HCT116 (cell line): ENCODE data around the gene SULT2B1. TPM values are rescaled to one million over a fixed set of nuclear protein-coding genes. Genes with fewer than 3 reads are reported as not detected.

ENCODE experiments used
- ATAC-seq: fragments of 200-7000 bp; cut with Tn5 transposase; 2 replicates; pipeline ENCODE4 v1.9.1; 2020; ENCODE audit warnings: mild to moderate bottlenecking, moderate library complexity
- BruUV-seq: library from RNA; stranded (reverse); fragments of 400-500 nt; replicated peaks from 2 replicates; lab custom pipeline; 2021; lab: Mats Ljungman, UMichigan
- CTCF ChIA-PET: fragments of 300-600 bp; sonication (Branson Sonifier 250); formaldehyde crosslinking; loops from one replicate; lab custom pipeline; 2021; ENCODE audit warnings: antibody characterized with exemption; lab: Charles Lee
- POLR2A ChIA-PET: fragments of 300-600, 350-600 bp; sonication (Branson Sonifier 250); formaldehyde crosslinking; loops from one replicate; lab custom pipeline; 2021; ENCODE audit warnings: antibody characterized with exemption; lab: Charles Lee
- RAD21 ChIA-PET, 2 experiments: fragments of 300-600 bp; sonication (Branson Sonifier 250); formaldehyde crosslinking; loops; one replicate each; lab custom pipeline; 2023; ENCODE audit warnings: low total read pairs in 2 of 2; ENCODE audit not compliant: uncharacterized antibody in 2 of 2, unreplicated experiment in 2 of 2, low non-redundant PET in 1 of 2; lab: Charles Lee
- DNase-seq: peaks from one replicate; pipeline ENCODE4 v3.0.0-alpha.2; 2010; ENCODE audit warnings: low read depth, low spot score
- H2AFZ ChIP-seq: fragments of 200-600 bp; shearing (Covaris generic), sonication (generic); 2 replicates; pipeline ENCODE4 v1.6.1; 2017; ENCODE audit warnings: low read depth, mixed run types, mixed read lengths, antibody characterized with exemption, low read length; ENCODE audit not compliant: poor library complexity, severe bottlenecking
- H3K27ac ChIP-seq: 2 replicates; pipeline ENCODE4 v1.5.1; 2012; ENCODE audit warnings: low read depth, low read length
- H3K27me3 ChIP-seq: fragments of 200-600 bp; sonication (generic); 2 replicates; pipeline ENCODE4 v1.6.1; 2016; ENCODE audit warnings: mixed run types, low read length, mixed read lengths; ENCODE audit not compliant: insufficient read depth
- H3K36me3 ChIP-seq, 2 experiments: fragments of 200-500 bp in 1 of 2; fragments of 200-600 bp in 1 of 2; sonication (Bioruptor generic) in 1 of 2; sonication (generic) in 1 of 2; 2 replicates each; pipeline versions ENCODE4 v1.5.1 to v1.6.1; 2014 to 2016; ENCODE audit warnings: low read length in 2 of 2, inconsistent platforms in 1 of 2, mixed read lengths in 1 of 2, mixed run types in 1 of 2; ENCODE audit not compliant: insufficient read depth in 2 of 2, control insufficient read depth in 1 of 2
- H3K4me1 ChIP-seq, 2 experiments: fragments of 200-600 bp in 1 of 2; sonication (generic) in 1 of 2; 2 replicates each; pipeline versions ENCODE4 v1.5.1 to v1.6.1; 2012 to 2017; ENCODE audit warnings: low read length in 2 of 2, inconsistent platforms in 1 of 2, mild to moderate bottlenecking in 1 of 2, mixed read lengths in 1 of 2, mixed run types in 1 of 2, moderate library complexity in 1 of 2; ENCODE audit not compliant: insufficient read depth in 2 of 2, control insufficient read depth in 1 of 2
- H3K4me2 ChIP-seq: fragments of 200-600 bp; sonication (generic); 2 replicates; pipeline ENCODE4 v1.6.1; 2017; ENCODE audit warnings: mixed run types, low read length, mixed read lengths
- H3K4me3 ChIP-seq, 2 experiments: fragments of 200-600 bp in 1 of 2; sonication (generic) in 1 of 2; replicated peaks in 1 of 2; 2 replicates each; pipeline ENCODE4 v1.5.1; 2011 to 2016; ENCODE audit warnings: low read length in 2 of 2, control low read depth in 1 of 2, low read depth in 1 of 2, mild to moderate bottlenecking in 1 of 2, mixed read lengths in 1 of 2, mixed run types in 1 of 2
- H3K79me2 ChIP-seq: fragments of 200-600 bp; sonication (generic); 2 replicates; pipeline ENCODE4 v1.6.1; 2017; ENCODE audit warnings: mild to moderate bottlenecking, mixed run types, low read length, moderate library complexity, mixed read lengths; ENCODE audit not compliant: insufficient read depth
- H3K9ac ChIP-seq: fragments of 200-600 bp; sonication (generic); 2 replicates; pipeline ENCODE4 v1.6.1; 2016; ENCODE audit warnings: low read length, mixed read lengths
- H3K9me2 ChIP-seq: fragments of 200-600 bp; sonication (generic), shearing (Covaris generic); 2 replicates; pipeline ENCODE4 v1.6.1; 2017; ENCODE audit warnings: mixed run types, mild to moderate bottlenecking, moderate library complexity; ENCODE audit not compliant: insufficient read depth
- H3K9me3 ChIP-seq, 2 experiments: fragments of 200-500 bp in 1 of 2; fragments of 200-600 bp in 1 of 2; sonication (Bioruptor generic) in 1 of 2; sonication (generic) in 1 of 2; 2 replicates each; pipeline ENCODE4 v1.6.1; 2014 to 2017; ENCODE audit warnings: low read length in 2 of 2, mixed read lengths in 2 of 2, inconsistent platforms in 1 of 2, low read depth in 1 of 2, mild to moderate bottlenecking in 1 of 2, mixed run types in 1 of 2, moderate library complexity in 1 of 2; ENCODE audit not compliant: control insufficient read depth in 1 of 2, insufficient read depth in 1 of 2
- H4K20me1 ChIP-seq: fragments of 200-600 bp; sonication (generic), shearing (Covaris generic); 2 replicates; pipeline ENCODE4 v1.6.1; 2017; ENCODE audit warnings: mixed run types, mild to moderate bottlenecking, moderate library complexity; ENCODE audit not compliant: insufficient read depth
- EZH2 ChIP-seq: fragments of 200-600 bp; sonication (generic); IDR thresholded peaks from 2 replicates; pipeline ENCODE4 v1.6.1; 2017; ENCODE audit warnings: antibody characterized with exemption, mixed run types
- EZH2phosphoT487 ChIP-seq: fragments of 200-600 bp; IDR thresholded peaks from 2 replicates; pipeline ENCODE4 v1.6.1; 2018; ENCODE audit warnings: antibody characterized with exemption, borderline replicate concordance
- JUND ChIP-seq: IDR thresholded peaks from 2 replicates; pipeline ENCODE4 v1.6.1; 2012
- POLR2A ChIP-seq: IDR thresholded peaks from 2 replicates; pipeline ENCODE4 v1.7.0; 2011; ENCODE audit warnings: borderline replicate concordance; ENCODE audit not compliant: insufficient read depth, insufficient read length; ENCODE audit errors: extremely low read depth
- POLR2AphosphoS5 ChIP-seq: IDR thresholded peaks from 2 replicates; pipeline ENCODE4 v1.6.1; 2011; ENCODE audit warnings: mild to moderate bottlenecking, low read depth, low read length, moderate library complexity
- RAD21 ChIP-seq: IDR thresholded peaks from 2 replicates; pipeline ENCODE4 v1.6.1; 2012; ENCODE audit warnings: low read depth, mild to moderate bottlenecking
- SP1 ChIP-seq: IDR thresholded peaks from 2 replicates; pipeline ENCODE4 v1.6.1; 2012; ENCODE audit warnings: low read depth
- TCF7L2 ChIP-seq: IDR thresholded peaks from 2 replicates; pipeline ENCODE4 v1.7.0; 2011; ENCODE audit warnings: borderline replicate concordance, inconsistent platforms; ENCODE audit not compliant: insufficient read depth, insufficient read length; ENCODE audit errors: extremely low read depth
- YY1 ChIP-seq: IDR thresholded peaks from 2 replicates; pipeline ENCODE4 v1.6.1; 2011; ENCODE audit warnings: low read length, low read depth, moderate library complexity, mild to moderate bottlenecking; ENCODE audit not compliant: insufficient replicate concordance; ENCODE audit errors: extremely low read depth
- intact Hi-C: fragments of 100-400 bp; cut with micrococcal nuclease; formaldehyde crosslinking; loops from 2 replicates; pipeline ENCODE4 v1.10.0; 2022
- total RNA-seq: library from RNA; stranded (reverse); gene quantifications from one replicate; pipeline ENCODE4 v1.2.1, GENCODE V29; 2021; ENCODE audit not compliant: unreplicated experiment
- TF ChIP-seq, protein P1 (sequence below), 3 experiments: fragments of 200-600 bp in 1 of 3; sonication (generic) in 1 of 3; IDR thresholded peaks in 2 of 3; conservative IDR thresholded peaks in 1 of 3; 2 replicates each; pipeline ENCODE4 v1.5.1; 2012 to 2017; ENCODE audit warnings: low read depth in 2 of 3, low read length in 2 of 3, antibody characterized with exemption in 1 of 3, borderline replicate concordance in 1 of 3, control low read depth in 1 of 3, mild to moderate bottlenecking in 1 of 3, mixed read lengths in 1 of 3, mixed run types in 1 of 3, moderate library complexity in 1 of 3; ENCODE audit not compliant: insufficient read depth in 1 of 3
- TF ChIP-seq, protein P2 (sequence below): IDR thresholded peaks from 2 replicates; pipeline ENCODE4 v1.6.1; 2012
- TF ChIP-seq, protein P3 (sequence below): IDR thresholded peaks from 2 replicates; pipeline ENCODE4 v1.6.1; 2011; ENCODE audit warnings: mild to moderate bottlenecking, low read length, moderate library complexity; ENCODE audit not compliant: insufficient replicate concordance; ENCODE audit errors: extremely low read depth

The SULT2B1 gene
- total RNA-seq, 1 experiment from 2014 or later, result 4.8 TPM

DNA sequence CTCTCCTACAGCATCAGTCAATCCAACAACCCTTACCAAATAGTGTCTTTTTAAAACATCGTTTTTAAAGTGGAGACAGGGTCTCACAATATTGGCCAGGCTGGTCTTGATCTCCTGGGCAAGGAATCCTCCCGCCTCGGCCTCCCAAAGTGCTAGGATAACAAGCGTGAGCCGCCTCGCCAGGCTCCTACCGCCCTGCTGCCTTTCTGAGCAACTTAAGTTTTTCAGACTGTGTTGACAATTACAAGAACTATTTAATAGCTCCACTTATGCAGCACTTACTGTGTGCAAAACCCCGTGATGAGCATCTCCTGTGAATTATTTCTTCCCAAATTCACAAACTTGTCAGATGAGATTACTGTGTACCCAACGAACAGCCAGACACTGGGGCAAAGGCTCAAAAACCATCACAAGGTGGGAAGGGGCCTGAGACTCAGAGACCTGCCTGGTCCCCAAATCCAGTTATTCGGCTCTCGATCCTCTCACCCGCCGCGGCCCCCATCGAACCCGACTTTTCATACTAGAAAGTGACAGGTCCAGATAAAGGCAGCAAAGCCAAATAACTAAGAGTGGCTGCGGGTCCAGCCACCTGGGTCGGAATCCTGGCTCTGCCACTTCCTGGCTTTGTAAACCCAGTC, 66.4 kb downstream of the SULT2B1 start:
- CTCF ChIA-PET, result interaction anchor here (0.6 to 1.3 kb wide), 9 partner anchors 10 to 1428 kb away, joined by 3 to 9 read pairs (median 4); partner anchors contain the start of gene CA11
- intact Hi-C loops, result no loop called here

DNA sequence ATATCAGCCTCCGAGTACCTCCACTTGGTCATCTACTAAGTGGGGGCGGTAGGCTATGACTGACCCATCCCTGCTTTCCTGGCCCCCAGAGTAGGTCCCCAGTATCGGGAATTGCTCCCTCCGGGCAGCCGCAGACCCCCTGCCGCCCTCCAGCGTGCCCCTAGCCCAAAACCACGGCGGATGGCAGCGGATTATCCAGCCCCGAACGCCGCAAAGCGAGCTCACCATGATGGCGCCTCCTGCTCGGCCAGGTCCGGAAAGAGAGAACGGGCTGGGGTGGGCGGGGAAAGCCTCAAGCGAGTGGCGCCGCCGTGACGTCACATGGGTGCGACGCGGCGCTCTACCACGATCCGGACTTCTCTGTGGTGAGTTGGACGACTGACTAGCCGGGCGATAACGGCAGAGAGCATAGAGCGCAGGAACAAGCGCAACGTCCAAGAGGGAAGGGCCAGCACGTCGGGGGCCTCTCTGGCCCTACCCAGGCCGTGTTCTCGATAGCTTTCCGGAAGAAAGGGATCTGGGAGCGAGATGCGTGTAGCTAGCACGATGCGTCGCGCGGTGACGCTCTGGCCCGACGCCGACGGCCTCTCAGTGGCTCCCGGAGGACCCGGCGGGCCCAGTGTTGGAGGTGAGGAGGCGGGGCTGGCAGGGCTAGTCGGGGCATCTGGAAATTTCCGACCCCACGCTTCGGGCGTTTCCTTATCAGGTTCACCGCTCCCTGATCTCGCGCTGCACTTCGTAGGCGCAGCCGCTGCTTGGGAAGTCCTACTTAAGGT, 67.1 kb downstream of the SULT2B1 start, which contains the start of the genes RPL18 and SPHK2:
Gene RPL18 (minus strand): TSS at position 263 of the 776 bp plus-strand sequence. CDS start 35 bp downstream, at position 228.
Gene SPHK2 (plus strand): TSS at position 591 of the 776 bp plus-strand sequence. CDS start 1,009 bp downstream, outside the sequence.
- H3K27ac ChIP-seq, result peak within 1 kb of the TSS; percentile 86
- CTCF ChIA-PET, result interaction anchor here (0.6 to 1.3 kb wide), 10 partner anchors 9 to 1429 kb away, joined by 3 to 9 read pairs (median 4); partner anchors contain the start of gene CA11
- H3K4me2 ChIP-seq, result peak within 1 kb of the TSS; percentile 87
- peaks cover 20 to 37% of the 10 kb centered on the region in 2 experiments for H3K36me3 ChIP-seq
- H2AFZ ChIP-seq, result no peak within 1 kb of the TSS
- H4K20me1 ChIP-seq, result peaks cover 34% of the 10 kb centered on the region; the same call in 1 of the 2 replicates
- ATAC-seq (peak; percentile 78), DNase-seq (peak; percentile 99)
- intact Hi-C loops, result no loop called here
- peak within 1 kb of the TSS; percentile 99 for H3K9ac ChIP-seq
- H3K79me2 ChIP-seq, result peaks cover 55% of the 10 kb centered on the region
- peaks cover 38 to 56% of the 10 kb centered on the region in 2 experiments for H3K4me1 ChIP-seq
- H3K9me2 ChIP-seq, result no peaks in the 10 kb centered on the region
- RAD21 ChIA-PET, result interaction anchor here in 1 of 2 experiments (0.7 to 1.0 kb wide), 3 partner anchors 11 to 117 kb away, joined by 3 read pairs; no protein-coding TSS in a partner anchor
- H3K27me3 ChIP-seq, result no peaks in the 10 kb centered on the region
- no peaks in the 10 kb centered on the region for H3K9me3 ChIP-seq
- no TSS peak for BruUV-seq
- H3K4me3 ChIP-seq, result peak within 1 kb of the TSS; percentile 56 to 93
- POLR2A ChIA-PET, result interaction anchor here (0.6 to 2.4 kb wide), 34 partner anchors 9 to 374 kb away, joined by 3 to 31 read pairs (median 5); partner anchors contain the start of genes CA11, DBP, GYS1 and KDELR1
- peak; percentile 86 for TF ChIP-seq POLR2A
- TF ChIP-seq, protein P1, sequence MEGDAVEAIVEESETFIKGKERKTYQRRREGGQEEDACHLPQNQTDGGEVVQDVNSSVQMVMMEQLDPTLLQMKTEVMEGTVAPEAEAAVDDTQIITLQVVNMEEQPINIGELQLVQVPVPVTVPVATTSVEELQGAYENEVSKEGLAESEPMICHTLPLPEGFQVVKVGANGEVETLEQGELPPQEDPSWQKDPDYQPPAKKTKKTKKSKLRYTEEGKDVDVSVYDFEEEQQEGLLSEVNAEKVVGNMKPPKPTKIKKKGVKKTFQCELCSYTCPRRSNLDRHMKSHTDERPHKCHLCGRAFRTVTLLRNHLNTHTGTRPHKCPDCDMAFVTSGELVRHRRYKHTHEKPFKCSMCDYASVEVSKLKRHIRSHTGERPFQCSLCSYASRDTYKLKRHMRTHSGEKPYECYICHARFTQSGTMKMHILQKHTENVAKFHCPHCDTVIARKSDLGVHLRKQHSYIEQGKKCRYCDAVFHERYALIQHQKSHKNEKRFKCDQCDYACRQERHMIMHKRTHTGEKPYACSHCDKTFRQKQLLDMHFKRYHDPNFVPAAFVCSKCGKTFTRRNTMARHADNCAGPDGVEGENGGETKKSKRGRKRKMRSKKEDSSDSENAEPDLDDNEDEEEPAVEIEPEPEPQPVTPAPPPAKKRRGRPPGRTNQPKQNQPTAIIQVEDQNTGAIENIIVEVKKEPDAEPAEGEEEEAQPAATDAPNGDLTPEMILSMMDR (IDR thresholded peaks at IDR 0.05 in 2 of 3, conservative IDR thresholded peaks at IDR 0.05 in 1 of 3; ENCODE audit: borderline replicate concordance in 1 of 3, insufficient read depth in 1 of 3, low read depth in 2 of 3, low read length in 2 of 3), result no peak
- TF ChIP-seq JUND, result no peak
- TF ChIP-seq, protein P2, sequence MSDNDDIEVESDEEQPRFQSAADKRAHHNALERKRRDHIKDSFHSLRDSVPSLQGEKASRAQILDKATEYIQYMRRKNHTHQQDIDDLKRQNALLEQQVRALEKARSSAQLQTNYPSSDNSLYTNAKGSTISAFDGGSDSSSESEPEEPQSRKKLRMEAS, result peak; percentile 95
- TF ChIP-seq, protein P3, sequence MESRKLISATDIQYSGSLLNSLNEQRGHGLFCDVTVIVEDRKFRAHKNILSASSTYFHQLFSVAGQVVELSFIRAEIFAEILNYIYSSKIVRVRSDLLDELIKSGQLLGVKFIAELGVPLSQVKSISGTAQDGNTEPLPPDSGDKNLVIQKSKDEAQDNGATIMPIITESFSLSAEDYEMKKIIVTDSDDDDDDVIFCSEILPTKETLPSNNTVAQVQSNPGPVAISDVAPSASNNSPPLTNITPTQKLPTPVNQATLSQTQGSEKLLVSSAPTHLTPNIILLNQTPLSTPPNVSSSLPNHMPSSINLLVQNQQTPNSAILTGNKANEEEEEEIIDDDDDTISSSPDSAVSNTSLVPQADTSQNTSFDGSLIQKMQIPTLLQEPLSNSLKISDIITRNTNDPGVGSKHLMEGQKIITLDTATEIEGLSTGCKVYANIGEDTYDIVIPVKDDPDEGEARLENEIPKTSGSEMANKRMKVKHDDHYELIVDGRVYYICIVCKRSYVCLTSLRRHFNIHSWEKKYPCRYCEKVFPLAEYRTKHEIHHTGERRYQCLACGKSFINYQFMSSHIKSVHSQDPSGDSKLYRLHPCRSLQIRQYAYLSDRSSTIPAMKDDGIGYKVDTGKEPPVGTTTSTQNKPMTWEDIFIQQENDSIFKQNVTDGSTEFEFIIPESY, result peak; percentile 77
- no peak for TF ChIP-seq RAD21
- no peak for TF ChIP-seq EZH2
- peak; percentile 74 for TF ChIP-seq YY1
- no peak for TF ChIP-seq EZH2phosphoT487
- TF ChIP-seq POLR2AphosphoS5, result peak; percentile 97

More for the DNA sequence above, 66.4 kb downstream of the SULT2B1 start:
- Histone ChIP-seq H3K79me2 (peaks cover 55% of the 10 kb centered on the region), H3K27ac (peak overlapping the region; percentile 86), H3K27me3 (no peaks in the 10 kb centered on the region), H3K9me3 (no peaks in the 10 kb centered on the region), H3K9ac (peak overlapping the region; percentile 99), H3K36me3 (peaks cover 20 to 37% of the 10 kb centered on the region in 2 experiments), H3K4me3 (peak overlapping the region; percentile 56 to 93), H2AFZ (no peak overlapping the region), H3K4me2 (peak overlapping the region; percentile 87), H3K4me1 (peaks cover 34 to 55% of the 10 kb centered on the region in 2 experiments), H3K9me2 (no peaks in the 10 kb centered on the region), H4K20me1 (peaks cover 34% of the 10 kb centered on the region; the same call in 1 of the 2 replicates)
- TSS peak; percentile 76 for BruUV-seq
- DNase-seq, result no peak
- ChIA-PET POLR2A (interaction anchor here (0.6 to 2.4 kb wide), 23 partner anchors 9 to 375 kb away, joined by 3 to 31 read pairs (median 5); partner anchors contain the start of genes CA11, DBP, GYS1 and KDELR1), RAD21 (no interaction called here)
- no peak for ATAC-seq
- TF ChIP-seq SP1 (0 out of 2 replicates have a peak, but pooled peaks have one; percentile 9), TCF7L2 (no peak)
